ENCODE data around the gene GSTM5. TPM values are rescaled to one million over a fixed set of nuclear protein-coding genes. Genes with fewer than 3 reads are reported as not detected.

Gene GSTM5
- total RNA-seq, 1 experiment from 2014 or later = not detected

DNA sequence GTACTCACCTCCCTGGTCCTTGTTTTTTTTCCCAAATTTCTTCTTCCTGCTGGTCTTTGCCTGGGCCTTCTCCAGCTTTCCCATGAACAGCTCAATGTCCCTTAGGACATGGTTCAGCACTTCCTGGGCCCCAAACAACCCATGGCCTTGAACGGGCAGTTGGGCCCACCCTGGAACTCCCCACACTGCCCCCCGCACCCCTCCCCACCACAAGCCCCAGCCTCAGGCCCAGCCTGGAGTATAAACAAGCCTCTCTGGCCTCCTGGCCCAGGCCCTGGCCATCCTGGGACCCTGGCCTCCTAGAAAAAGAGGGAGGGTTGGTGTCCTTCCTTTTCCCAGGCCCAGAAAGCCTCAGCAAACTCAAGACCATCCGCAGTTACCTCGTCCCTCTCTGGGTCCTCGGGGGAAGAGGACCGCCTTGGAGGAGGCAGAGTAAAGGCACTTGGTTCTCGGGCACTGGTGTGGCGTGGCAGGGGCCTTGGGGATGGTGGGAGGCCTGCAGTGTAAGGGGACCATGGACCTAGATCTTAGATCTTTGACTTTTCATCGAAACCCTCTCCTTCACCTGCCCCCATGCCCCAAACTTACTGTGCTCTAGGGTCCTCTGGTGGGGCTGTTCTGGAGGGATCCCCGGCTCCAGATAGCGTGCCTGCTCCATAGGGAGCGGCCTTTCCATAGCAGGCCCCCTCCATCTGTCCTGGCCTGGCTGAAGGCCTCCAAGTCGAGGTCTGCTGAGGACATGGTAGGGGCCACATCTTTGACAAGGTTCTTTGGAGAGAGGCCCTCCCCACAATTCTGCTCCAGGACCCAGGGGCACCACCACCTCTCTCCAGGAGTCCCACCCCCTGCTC lies 46.1 kb downstream of the GSTM5 start:
- H3K4me1 Mint-ChIP-seq (ENCODE audit: low read depth, unreplicated experiment) = peaks cover 11% of the 10 kb centered on the region
- no peaks in the 10 kb centered on the region for H3K27me3 Mint-ChIP-seq (ENCODE audit: unreplicated experiment)
- intact Hi-C loops (cut with micrococcal nuclease; ENCODE audit: unreplicated experiment) = no loop called here
- no peak overlapping the region for H3K27ac Mint-ChIP-seq (ENCODE audit: unreplicated experiment)
- no peaks in the 10 kb centered on the region for H3K9me3 Mint-ChIP-seq (ENCODE audit: low read depth, unreplicated experiment)
- DNase-seq = no peak
- CTCF ChIA-PET = no interaction called here
- no peak for TF ChIP-seq CTCF (IDR thresholded peaks at IDR 0.05; ENCODE audit: unreplicated experiment)
- BruUV-seq (replicated peaks) = no TSS peak
- no peak overlapping the region for H3K4me3 Mint-ChIP-seq (ENCODE audit: low read depth, unreplicated experiment)
- H3K36me3 Mint-ChIP-seq (ENCODE audit: insufficient read depth, unreplicated experiment) = peaks cover 11% of the 10 kb centered on the region

DNA sequence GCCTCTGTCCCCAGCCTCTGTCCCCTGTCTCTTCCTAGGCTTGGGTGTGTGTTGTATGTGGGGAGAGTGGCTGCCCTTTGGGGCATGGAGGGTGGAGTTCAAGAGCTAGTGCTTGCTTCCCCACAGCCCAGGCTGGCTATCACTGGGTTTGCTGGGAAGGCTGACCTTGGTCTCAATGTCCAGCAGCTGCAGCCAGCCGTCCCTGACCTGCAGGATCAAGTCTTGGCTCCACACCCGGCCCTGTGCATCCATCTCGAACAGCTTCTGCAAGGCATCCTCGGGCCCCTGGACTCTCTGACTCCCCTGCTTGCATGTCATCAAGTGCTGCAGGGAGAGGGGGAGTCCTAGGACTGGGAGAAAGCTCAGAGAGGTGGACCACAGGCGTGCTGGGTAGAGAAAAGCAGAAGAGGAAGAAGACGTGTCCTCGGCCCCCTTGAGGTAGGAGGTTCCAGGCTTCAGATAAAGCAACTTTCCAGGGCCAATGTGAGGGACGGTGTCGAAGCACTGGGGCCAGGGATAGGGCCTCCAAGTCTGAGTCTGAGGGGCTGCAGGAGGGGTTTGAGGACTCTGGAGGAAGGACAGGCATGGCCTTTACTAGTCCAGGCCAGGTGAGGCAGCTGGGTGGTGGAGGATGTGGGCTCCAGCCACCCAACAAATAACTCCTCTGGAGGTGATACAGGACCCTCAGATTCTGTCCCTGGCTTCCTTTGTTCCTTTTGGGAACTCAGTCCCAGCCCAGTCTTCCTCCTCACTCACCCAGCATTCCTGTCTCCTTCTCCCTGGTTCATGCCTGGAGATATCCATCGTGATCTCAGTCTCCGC lies 47.7 kb downstream of the GSTM5 start:
- no peak for DNase-seq
- Mint-ChIP-seq H3K4me3 (ENCODE audit: low read depth, unreplicated experiment) (no peak overlapping the region), H3K36me3 (ENCODE audit: insufficient read depth, unreplicated experiment) (peaks cover 22% of the 10 kb centered on the region), H3K4me1 (ENCODE audit: low read depth, unreplicated experiment) (peaks cover 20% of the 10 kb centered on the region), H3K27ac (ENCODE audit: unreplicated experiment) (no peak overlapping the region), H3K9me3 (ENCODE audit: low read depth, unreplicated experiment) (no peaks in the 10 kb centered on the region), H3K27me3 (ENCODE audit: unreplicated experiment) (no peaks in the 10 kb centered on the region)
- BruUV-seq (replicated peaks) = no TSS peak
- no peak for TF ChIP-seq CTCF (IDR thresholded peaks at IDR 0.05; ENCODE audit: unreplicated experiment)
- intact Hi-C loops (cut with micrococcal nuclease; ENCODE audit: unreplicated experiment) = no loop called here
- CTCF ChIA-PET = no interaction called here

- no peak overlapping the region for H3K27ac Mint-ChIP-seq (ENCODE audit: unreplicated experiment)
- no peaks in the 10 kb centered on the region for H3K27me3 Mint-ChIP-seq (ENCODE audit: unreplicated experiment)
- peaks cover 22% of the 10 kb centered on the region for H3K36me3 Mint-ChIP-seq (ENCODE audit: insufficient read depth, unreplicated experiment)
- CTCF ChIA-PET = no interaction called here
- no TSS peak for BruUV-seq (replicated peaks)
- H3K9me3 Mint-ChIP-seq (ENCODE audit: low read depth, unreplicated experiment) = no peaks in the 10 kb centered on the region
- H3K4me3 Mint-ChIP-seq (ENCODE audit: low read depth, unreplicated experiment) = no peak overlapping the region
- intact Hi-C loops (cut with micrococcal nuclease; ENCODE audit: unreplicated experiment) = no loop called here
- no peak for TF ChIP-seq CTCF (IDR thresholded peaks at IDR 0.05; ENCODE audit: unreplicated experiment)
- H3K4me1 Mint-ChIP-seq (ENCODE audit: low read depth, unreplicated experiment) = peaks cover 20% of the 10 kb centered on the region
- DNase-seq = no peak
Observed at GRCh38 chr1:109760581-109761226, 48.7 kb downstream of the GSTM5 start.

- H3K9me3 Mint-ChIP-seq (ENCODE audit: low read depth, unreplicated experiment) = no peaks in the 10 kb centered on the region
- no TSS peak for BruUV-seq (replicated peaks)
Observed at GRCh38 chr1:109761227-109762038, 49.4 kb downstream of the GSTM5 start.

More at GRCh38 chr1:109761227-109762038, 49.4 kb downstream of the GSTM5 start:
- H3K36me3 Mint-ChIP-seq (ENCODE audit: insufficient read depth, unreplicated experiment) = peaks cover 22% of the 10 kb centered on the region
- H3K27me3 Mint-ChIP-seq (ENCODE audit: unreplicated experiment) = no peaks in the 10 kb centered on the region
- intact Hi-C loops (cut with micrococcal nuclease; ENCODE audit: unreplicated experiment) = no loop called here
- CTCF ChIA-PET = no interaction called here
- H3K27ac Mint-ChIP-seq (ENCODE audit: unreplicated experiment) = no peak overlapping the region
- peaks cover 20% of the 10 kb centered on the region for H3K4me1 Mint-ChIP-seq (ENCODE audit: low read depth, unreplicated experiment)
- DNase-seq = no peak
- no peak overlapping the region for H3K4me3 Mint-ChIP-seq (ENCODE audit: low read depth, unreplicated experiment)
- no peak for TF ChIP-seq CTCF (IDR thresholded peaks at IDR 0.05; ENCODE audit: unreplicated experiment)

Measured in Calu3 (cell line).